CD4-positive, alpha-beta T cell treated with Interleukin-21 for 1 hour (primary cell): ENCODE measurements around the gene ATP8B3.
"Not testable (repeated sequence)": the region's sequence is repeated elsewhere in the genome, so short reads cannot be mapped to it uniquely, and the experiment has no call there.

Experiments used
- DNase-seq: peaks from one replicate; pipeline ENCODE4 v3.0.0-alpha.2; 2020

Gene ATP8B3

DNA sequence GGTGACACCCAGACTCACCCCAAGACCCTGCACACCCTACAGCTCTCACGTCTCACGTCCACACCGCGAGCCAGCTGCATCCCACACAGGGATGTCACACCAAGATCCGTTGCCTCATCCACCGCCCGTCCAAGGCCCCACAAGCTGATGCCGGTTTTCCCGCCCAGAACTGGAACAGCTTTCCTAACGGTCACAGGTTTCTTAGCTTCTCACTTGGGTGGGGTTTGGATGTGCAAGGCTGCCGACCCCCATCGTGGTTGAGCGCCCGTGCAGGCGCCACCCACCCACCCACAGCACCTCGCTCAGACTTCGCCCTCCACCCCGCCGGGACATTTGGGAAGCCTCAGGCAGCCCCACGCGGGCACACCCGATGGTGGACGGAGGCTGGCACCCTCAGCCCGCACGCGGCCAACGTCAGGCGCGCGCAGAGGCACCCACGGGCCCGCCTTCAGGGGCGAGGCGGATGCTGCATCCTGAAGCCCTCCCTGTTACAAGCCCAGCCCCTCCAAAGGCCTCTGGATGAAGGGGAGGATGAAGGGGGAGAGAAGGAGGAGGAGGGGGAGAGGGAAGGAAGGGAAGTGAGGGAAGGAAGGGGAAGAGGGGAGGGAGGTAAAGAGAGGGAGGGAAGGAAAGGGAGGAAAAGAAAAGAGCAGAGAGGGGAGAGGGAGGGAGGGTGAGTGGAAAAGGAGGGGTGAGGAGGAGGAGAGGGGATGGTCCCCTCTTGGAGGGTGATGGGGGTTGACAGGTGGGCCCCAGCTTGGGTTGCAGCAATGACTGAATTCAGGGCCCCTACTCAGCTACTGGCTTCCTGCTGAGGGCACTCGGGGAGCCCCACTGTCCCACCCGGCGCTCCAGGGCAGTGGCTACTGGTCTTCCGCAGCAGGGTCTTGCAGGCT is 45.9 kb downstream of the ATP8B3 start:
- DNase-seq = no peak

DNA sequence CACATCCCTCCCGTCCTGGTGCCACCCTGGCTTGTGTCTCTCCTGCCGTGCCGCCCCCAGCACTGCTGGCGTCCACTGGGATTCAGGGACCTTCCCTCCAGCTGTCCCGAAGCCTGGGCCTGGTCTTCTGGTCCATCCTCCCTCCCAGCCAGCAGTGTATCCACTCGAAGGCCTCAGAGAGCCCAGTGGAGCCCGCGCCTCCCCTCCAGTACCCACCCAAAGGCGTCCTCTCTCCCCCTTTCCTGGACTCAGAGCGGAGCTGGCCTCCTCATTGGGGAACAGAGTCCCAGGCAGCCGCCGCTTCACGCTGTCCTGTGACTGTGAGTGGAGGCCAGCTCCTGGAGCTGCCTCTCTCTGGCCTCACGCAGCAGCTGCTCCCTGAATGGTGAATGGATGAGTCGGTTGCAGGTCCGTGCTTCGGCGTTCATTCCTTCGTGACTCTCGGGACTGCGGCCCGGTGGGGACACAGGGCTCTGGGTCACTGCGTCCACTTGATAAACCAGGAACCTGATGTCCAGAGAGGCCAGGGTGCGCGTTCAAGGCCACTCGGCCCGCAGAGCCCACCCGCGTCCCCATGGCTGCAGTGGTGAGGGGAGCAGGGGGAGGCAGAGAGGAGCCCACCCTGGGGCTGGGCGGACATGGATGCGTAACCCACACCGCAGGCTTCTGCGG is 46.7 kb downstream of the ATP8B3 start:
- no peak for DNase-seq

DNA sequence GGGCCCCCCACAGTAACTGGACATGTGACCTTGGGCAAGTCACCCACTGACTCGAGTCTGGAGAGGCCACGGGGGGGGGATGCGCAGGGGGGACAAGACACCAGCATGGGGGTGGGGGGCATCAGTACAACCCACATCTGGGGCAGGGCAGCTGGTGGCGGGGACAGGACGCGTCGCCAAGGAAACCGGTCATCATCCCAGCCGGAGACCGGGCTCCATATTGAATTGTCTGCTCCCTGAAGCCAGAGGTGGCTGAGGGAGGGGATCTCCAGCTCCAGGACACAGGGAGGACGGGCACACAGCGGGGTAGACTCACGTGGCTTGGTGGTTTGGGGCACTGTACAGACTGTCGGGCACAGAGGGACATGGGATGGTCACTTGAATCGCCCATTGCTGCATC is 47.3 kb downstream of the ATP8B3 start:
- DNase-seq = no peak

DNA sequence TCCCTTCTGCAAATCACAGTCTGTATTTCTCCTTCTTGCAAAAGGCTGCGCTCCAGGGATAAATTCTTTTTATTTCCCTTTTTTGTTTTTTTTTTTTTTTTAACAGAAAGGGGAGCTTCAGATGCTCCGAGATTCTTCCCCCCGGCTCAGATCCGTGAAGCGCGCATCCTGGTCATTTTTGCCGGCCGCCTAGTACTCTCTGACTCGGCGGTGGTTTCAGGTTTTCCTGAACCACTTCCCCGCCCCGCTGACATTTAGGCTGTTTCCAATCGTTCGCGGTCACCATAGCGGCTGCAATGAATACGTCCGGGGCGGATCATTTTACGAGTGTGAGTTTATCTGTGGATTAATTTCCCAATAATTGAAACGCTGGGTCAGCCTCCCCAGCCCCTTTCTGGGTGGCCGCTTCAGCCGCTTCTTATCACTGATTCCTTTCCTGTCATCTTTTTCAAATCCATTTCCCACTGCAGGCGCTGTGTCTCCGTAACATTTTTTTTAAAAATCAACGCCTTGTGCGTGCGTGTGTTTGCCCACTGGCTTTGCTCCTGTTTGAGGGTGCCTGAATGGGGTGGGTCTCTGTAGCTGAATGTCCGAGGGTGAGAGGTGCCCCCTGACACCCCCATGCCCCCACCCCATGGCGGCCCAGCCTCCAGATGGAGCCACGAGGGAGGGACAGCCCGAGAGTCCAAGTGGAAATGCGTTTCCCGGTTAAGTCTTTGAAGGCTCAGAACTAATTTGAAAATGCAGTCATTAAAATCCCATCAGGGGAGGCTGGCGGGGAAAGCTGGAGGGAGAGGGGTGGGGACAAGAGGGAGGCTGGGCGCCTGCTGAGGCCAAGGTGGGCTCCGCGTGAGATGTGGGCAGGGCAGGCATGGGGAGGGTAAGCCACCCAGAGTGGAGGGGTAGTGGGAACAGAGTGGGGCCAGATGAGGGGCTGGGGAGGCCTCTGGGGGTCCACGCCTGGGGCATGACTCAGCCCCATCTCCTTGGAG is 48.1 kb downstream of the ATP8B3 start:
- no peak for DNase-seq

DNA sequence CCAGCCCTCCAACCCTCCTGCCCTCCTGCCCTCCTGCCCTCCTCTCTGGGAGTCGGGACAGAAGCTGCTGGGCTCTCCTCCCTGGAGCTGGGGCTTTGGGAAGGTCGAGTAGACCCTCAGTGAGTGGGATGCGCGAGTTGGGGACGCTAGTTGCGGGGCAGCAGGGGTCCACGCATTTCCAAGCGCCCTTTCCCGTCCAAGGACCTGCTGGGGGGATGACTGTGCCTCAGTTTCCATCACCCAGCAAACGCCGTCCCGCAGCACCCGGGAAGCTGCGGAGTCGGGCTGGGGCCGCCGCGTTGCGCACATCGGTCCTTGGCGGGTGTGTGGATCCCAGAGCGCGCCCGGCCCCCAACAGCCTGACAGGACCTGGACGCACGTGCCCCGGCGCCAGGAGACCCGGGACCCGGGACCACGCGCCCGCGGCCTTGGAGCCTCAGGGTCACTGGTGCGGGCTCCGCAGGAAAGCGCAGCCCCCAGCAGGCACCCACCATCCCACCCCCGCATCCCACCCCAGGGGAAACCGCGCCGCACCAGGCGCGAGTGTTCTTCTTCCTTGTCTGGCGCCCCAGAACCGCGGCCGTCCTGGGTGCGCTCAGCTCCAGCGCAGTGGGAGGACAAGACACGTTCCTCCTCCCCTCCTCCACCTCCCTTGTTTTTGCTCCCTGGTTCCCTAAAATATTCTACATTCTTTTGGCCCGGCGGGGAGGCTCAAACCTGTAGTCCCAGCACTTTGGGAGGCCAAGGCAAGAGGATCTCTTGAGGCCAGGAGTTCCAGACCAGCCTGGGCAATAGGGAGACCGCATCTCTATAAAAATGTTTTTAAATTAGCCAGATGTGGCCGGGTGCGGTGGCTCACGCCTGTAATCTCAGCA is 49.6 kb downstream of the ATP8B3 start:
- DNase-seq = no peak

DNA sequence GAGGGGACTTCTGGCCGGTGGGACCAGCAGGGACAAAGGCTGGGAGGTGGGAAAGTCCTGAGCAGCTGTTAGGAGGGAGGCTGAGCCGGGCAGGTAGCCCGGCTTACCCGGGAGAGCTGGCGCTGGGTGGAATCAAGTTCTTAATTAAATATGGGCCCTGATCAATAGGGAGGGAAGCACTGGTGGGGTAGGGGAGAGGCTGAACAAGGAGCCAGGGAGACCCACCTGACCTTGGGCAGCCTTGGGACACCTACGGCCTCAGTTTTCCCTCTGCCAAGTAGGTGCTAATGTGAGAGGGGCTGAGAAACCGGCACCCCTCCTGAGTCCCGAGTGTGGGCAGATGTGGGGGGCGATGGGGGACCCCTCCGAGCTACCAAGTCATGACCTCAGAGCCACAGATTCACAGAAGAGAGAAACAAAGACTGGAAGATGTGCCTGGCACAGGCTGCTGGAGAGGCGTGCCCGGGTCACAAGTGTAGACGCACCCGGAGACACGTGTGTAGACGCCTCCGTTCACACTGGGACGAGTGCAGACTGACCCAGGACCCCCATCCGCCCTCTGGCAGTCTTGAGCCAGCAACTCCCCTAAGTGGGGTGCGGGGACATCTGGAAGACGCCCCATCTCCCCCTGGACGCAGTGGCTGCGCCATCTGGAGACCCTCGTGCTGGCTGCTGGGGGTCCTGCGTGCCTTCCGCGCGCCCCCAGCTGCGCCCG is 50.4 kb downstream of the ATP8B3 start:
- no peak for DNase-seq

DNA sequence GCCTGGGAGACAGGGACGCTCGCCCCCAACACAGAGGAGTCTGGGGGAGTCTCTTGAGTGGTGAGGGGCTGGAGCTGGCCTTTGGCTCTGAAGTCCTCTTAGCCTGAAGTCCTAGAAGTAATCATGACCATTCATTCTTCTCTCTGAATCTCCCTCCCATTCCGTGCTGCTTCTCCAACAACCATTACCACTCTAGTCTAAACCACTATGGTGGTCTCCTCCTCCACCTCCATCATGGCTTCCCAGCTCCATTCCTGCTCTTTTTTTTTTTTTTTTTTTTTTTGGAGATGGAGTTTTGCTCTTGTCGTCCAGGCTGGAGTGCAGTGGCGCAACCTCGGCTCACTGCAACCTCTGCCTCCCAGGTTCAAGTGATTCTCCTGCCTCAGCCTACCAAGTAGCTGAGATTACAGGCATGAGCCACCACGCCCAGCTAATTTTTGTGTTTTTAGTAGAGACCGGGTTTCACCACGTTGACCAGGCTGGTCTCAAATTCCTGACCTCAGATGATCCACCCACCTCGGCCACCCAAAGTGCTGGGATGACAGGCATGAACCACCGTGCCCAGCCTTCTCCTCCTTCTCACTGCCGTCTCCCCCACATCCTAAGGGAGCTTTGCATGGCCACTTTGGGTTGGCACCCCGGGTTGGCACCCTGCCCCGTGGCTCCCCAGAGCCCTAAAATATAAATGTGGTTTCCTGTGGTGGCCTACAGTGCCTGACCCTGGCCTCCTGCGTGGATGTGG is 51.1 kb downstream of the ATP8B3 start:
- not testable (repeated sequence) for DNase-seq

DNA sequence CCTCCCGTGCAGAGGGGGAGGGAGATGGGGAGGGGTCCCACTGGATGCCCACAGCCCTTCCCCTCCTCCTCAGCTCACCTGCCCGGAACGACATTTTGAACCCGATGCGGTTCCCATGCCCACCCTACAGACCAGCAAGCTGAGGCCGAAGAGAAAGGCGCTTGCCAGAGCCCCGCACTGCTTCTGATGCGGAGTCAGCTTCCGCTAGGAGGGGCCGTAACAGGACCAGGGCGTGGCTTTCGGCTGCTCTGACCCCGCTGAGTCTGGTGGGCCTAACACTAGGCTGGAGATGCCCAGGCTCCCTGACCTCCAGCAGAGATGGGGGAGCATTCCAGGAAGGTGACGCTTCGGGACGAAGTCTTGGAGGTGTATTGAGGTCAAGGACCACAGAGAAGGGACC is 52.1 kb downstream of the ATP8B3 start:
- DNase-seq = no peak

DNA sequence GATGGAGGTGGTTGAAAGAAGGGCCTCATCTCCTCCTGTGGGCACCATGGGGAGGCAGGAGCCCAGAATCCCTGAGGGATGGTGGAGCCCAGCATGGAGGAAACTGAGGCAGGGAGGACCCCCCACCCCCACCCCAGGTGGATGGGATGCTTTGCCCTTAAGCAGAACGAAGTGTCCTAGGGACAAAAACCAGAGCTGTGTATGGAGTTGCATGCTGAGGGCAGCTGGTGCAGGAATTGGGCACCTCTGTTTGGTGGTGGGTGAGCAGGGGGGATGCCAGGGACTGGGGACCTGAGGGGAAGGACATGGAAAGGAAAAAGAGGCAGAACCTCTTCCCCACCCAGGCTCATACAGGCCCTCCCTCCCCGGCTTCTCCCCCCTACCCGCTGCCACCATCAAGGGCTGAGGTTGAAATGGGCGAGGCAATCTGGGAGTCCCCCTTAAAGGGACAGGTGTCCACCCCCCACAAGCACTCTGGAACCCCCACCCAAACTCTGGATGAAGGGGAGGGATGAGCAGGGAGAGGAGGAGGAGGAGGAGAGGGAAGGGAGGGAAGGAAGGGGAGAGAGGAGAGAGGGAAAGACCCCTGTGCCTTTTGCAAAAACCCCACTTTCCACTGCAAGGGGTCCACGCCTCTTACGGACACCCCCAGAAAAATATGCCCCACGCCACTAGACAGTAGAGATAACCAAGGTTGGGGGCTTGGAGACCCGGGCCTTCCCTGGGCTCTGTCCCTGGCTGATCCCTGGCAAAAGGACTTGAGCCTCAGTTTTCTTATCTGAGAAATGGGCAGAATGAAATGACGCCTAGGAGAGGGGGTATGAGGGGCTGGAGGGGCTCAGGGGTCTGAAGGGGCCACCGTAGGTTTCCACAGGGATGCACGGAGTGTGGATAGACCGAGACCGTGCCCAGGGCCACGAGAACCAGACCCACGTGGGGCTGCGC is 52.8 kb downstream of the ATP8B3 start:
- DNase-seq = no peak

DNA sequence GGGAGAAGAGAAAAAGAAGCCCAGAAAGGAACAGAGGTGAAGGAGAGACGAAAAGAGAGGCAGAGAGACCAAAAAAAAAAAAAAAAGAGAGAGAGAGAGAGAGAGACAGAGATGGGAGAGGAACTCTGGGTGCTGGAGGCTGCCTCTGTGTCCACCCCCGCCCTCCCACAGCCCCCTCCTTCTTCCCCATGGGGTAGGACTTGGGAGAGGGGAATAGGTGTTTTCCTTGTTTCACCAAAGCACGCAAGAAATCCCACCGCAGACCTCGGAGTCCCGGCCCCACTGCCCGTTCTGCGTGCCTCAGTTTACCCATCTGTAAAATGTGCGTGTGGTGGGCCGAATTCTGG is 53.9 kb downstream of the ATP8B3 start:
- no peak for DNase-seq

DNA sequence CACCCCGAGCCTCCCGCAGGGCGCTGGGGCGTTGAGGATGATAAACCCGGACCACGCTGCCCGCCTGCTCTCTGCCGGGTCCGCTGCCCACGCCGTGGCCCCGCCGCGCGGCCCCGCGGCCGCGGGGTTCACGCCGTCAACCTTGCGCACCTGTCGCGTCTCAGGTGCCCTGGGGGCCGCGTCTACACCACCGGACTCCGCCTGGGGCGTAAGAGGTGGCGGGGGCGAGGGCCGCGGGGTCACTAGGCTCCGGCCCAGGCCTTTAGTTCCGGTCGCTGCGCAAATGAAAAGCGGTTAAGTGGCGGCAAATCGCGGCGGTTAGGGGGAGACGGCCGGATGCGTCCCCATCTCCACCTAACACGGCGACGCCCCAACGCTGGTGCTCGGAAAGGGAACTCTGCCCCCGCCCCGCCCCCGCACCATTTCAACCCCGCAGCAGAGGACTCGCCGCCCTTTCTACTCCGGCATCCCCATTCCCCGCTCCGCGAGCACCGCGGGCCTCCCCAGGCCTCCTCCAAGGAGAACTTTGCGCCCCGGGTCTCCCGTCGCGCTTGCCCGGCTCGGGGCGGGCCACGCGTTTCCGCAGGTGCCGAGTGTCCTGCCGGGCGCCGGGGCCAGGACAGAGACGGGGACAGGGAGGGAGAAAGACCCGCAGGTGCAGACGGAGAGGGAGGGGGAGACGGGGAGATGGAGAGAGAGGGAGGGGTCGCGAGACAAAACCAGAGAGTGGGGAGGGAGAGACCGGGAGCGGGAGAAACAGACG is 54.4 kb downstream of the ATP8B3 start:
- DNase-seq = no peak

DNA sequence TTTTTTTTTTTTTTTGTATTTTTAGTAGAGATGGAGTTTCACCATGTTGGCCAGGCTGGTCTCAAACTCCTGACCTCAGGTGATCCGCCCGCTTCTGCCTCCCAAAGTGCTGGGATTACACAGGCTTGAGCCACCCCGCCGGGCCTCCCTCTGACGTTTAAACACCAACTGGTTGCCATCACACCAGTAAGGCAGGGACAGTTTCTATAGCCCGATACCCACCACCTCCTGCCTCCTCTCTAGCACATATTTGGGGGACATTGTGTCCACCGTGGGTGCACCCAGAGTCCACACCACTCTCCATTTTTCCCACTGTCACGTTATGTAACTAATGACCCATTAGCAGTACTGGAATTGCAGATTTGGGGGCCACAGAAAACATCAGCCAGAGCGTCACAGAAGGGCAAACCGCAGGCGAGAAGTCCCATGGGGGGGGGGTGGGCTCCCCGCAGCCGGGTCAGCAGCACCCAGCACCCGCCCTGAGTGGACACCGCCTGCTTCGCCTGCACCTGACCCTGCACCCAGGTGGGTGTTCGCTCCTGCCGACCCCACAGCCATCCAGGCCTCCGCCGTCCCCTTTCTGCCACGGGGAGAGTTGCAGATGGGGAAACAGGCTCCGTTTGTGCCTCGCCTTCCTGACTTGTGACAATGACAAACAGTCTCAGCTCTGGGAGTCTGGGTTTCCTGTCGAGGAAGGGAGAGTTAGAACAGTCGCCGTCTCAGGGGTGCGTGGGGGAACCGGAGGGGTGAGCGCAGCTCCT is 55.2 kb downstream of the ATP8B3 start:
- no peak for DNase-seq

DNA sequence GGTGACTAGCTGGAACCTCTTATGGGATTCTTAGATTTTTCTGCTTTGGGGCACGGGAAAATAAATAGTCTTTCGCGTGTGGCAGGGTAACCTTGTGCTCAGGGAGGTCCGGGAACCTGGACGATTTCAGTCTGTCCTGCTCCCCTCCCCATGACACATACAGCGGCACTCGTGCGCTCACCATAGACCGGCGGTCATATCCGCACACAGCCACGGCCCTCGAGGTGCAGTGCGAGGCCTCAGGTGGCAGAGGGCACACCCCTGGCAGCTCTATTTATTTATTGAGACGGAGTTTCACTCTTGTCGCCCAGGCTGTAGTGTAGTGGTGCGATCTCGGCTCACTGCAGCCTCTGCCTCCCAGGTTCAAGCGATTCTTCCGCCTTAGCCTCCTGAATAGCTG is 55.8 kb downstream of the ATP8B3 start:
- no peak for DNase-seq

DNA sequence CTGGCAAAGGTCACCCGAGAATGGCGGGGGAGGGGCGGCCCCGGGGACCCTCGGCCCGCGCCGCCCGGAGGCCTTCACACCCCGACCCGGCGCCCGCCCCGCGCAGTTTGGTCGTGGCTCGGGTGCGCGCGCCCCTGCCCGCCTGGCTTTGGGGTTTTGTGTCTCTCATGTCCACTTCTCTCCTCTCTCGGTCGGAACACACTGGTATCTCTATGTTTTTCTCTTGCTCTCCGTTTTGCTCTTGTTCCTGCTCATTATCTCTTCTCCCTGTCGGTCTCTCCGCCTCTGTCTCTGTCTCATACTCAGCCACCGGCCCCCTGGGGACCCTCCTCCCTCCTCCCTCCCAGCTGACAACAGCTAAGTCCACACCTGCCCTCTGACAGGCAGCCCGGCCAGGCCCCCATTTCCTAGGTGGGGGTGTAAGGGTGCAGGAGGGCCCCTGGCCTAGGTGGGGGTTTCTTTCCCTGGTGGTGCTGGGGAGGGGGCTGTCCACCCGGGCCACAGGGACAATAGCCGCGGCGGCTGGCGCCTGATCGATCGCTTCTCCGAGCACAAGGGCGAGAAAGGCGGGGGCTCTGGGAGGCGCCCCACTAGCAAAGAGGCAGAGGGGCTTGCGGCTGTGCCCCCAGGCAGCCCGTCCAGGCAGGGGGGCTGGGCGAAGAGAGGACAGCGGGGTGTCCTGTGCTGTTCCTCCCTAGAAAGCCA is 56.5 kb downstream of the ATP8B3 start:
- no peak for DNase-seq

DNA sequence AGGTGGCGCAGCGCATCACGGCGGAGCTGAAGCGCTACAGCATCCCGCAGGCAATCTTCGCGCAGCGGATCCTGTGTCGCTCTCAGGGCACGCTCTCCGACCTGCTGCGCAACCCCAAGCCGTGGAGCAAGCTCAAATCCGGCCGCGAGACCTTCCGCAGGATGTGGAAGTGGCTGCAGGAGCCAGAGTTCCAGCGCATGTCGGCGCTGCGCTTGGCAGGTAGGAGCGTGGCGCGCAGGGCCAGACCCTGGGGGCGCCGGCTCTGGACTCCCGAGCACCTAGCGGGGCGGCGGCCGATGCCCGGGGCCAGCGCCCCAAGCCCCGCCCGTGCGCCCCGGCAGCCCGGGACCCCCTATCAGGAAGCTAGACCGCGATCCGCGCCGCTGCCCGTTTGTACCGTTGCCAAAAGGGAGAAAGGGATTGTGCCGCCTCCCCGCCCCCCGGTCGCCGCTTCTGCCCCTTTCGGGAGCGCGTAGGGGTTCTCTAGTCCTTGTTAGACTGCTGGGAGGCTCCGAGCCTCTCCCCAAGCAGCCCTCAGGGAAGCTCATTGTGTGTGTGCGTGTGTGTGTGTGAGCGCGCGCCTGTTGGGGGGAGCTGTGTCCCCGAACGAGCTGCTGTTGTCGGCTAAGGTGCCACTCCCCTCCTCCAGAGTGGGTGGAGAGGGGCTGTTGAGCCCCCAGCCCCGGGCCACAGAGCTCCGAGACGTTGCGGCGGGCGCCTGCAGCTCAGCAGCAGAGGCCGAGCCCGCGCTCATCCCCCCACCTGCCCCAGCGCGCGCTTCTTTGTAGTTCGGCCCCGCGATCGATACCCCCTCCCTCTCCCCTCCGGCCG is 57.2 kb downstream of the ATP8B3 start:
- DNase-seq = no peak

DNA sequence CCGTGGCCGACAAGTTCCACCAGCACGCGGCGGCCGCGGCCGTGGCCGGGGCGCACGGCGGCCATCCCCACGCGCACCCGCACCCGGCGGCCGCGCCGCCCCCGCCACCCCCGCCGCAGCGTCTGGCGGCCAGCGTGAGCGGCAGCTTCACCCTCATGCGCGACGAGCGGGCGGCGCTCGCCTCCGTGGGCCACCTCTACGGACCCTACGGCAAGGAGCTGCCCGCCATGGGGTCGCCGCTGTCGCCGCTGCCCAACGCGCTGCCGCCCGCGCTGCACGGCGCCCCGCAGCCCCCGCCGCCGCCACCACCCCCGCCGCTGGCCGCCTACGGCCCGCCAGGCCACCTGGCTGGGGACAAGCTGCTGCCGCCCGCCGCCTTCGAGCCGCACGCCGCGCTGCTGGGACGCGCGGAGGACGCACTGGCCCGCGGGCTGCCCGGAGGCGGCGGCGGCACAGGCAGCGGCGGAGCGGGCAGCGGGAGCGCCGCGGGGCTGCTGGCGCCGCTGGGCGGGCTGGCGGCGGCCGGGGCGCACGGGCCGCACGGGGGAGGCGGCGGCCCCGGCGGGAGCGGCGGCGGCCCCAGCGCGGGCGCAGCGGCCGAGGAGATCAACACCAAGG is 57.9 kb downstream of the ATP8B3 start:
- no peak for DNase-seq
